ENCODE data around the gene SPHK2. TPM values are rescaled to one million over a fixed set of nuclear protein-coding genes. Genes with fewer than 3 reads are reported as not detected.
A peak's percentile ranks its signal among the peaks of the same experiment; 100 is the strongest.

The SPHK2 gene
- polyA plus RNA-seq, 1 experiment, result 9.2 TPM

GRCh38 chr19:48642862-48643261 lies 23.6 kb downstream of the SPHK2 start:
- Histone ChIP-seq H3K4me3 (ENCODE audit: low read depth, low read length) (no peak overlapping the region), H3K27me3 (ENCODE audit: control insufficient read depth, insufficient read depth, low read length) (peaks cover 4% of the 10 kb centered on the region; the same call in 1 of the 2 replicates), H3K36me3 (ENCODE audit: control insufficient read depth, insufficient read depth, low read length) (no peaks in the 10 kb centered on the region)
- ChIA-PET POLR2A (no interaction called here), CTCF (no interaction called here)
- TF ChIP-seq CTCF (IDR thresholded peaks at IDR 0.05; ENCODE audit: insufficient read depth, low read depth, low read length), result no peak
- DNase-seq (ENCODE audit: low read depth), result no peak

DNA sequence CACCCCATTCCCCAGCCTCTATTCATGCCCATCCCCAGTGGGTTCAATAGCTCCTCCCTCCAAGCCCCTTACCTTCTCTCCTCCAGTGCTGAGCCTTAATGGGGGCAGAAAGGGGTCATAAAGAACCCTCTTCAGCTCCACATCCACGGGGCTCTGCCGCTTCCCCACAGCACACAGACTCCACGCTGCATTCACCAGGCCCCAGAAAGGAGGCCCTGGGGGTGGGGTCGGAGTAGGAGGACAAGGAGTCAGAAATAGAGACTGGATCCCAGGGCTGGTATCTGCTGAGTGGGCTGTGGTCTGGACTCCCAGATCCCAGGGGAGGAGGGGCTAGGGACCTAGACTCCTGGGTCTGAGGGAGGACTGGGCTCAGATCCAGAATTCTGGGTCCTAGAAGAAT lies 25.0 kb downstream of the SPHK2 start:
- no peak for DNase-seq (ENCODE audit: low read depth)

GRCh38 chr19:48644839-48645619 lies 25.7 kb downstream of the SPHK2 start:
- ChIA-PET CTCF (interaction anchor here (0.8 to 3.5 kb wide), 19 partner anchors 11 to 197 kb away, joined by 3 to 20 read pairs (median 5); partner anchors contain the start of genes RPL18 and SPHK2), POLR2A (interaction anchor here (0.7 kb wide), 1 partner anchor 348 kb away, joined by 3 read pairs; the partner anchor contains the start of gene RUVBL2)
- DNase-seq (ENCODE audit: low read depth), result no peak

More for the DNA sequence above, 25.0 kb downstream of the SPHK2 start:
- no peak overlapping the region for H3K4me3 ChIP-seq (ENCODE audit: low read depth, low read length)
- TF ChIP-seq CTCF (IDR thresholded peaks at IDR 0.05; ENCODE audit: insufficient read depth, low read depth, low read length), result no peak
- POLR2A ChIA-PET, result no interaction called here
- H3K27me3 ChIP-seq (ENCODE audit: control insufficient read depth, insufficient read depth, low read length), result 0 out of 2 replicates have a peak, but pooled peaks cover 3% of the 10 kb centered on the region
- CTCF ChIA-PET, result interaction anchor here (0.7 to 3.5 kb wide), 4 partner anchors 31 to 151 kb away, joined by 3 to 20 read pairs (median 5); no protein-coding TSS in a partner anchor
- no peaks in the 10 kb centered on the region for H3K36me3 ChIP-seq (ENCODE audit: control insufficient read depth, insufficient read depth, low read length)

GRCh38 chr19:48645620-48646000 lies 26.3 kb downstream of the SPHK2 start:
- Histone ChIP-seq H3K27me3 (ENCODE audit: control insufficient read depth, insufficient read depth, low read length) (no peaks in the 10 kb centered on the region), H3K4me3 (ENCODE audit: low read depth, low read length) (peak overlapping the region; percentile 47), H3K36me3 (ENCODE audit: control insufficient read depth, insufficient read depth, low read length) (no peaks in the 10 kb centered on the region)
- CTCF ChIA-PET, result interaction anchor here (0.6 to 3.5 kb wide), 23 partner anchors 10 to 196 kb away, joined by 3 to 20 read pairs (median 4); partner anchors contain the start of genes RPL18 and SPHK2
- no peak for TF ChIP-seq CTCF (IDR thresholded peaks at IDR 0.05; ENCODE audit: insufficient read depth, low read depth, low read length)
- POLR2A ChIA-PET, result interaction anchor here (0.7 kb wide), 1 partner anchor 348 kb away, joined by 3 read pairs; the partner anchor contains the start of gene RUVBL2
- DNase-seq (ENCODE audit: low read depth), result no peak

More at GRCh38 chr19:48644839-48645619, 25.7 kb downstream of the SPHK2 start:
- no peak for TF ChIP-seq CTCF (IDR thresholded peaks at IDR 0.05; ENCODE audit: insufficient read depth, low read depth, low read length)
- H3K36me3 ChIP-seq (ENCODE audit: control insufficient read depth, insufficient read depth, low read length), result no peaks in the 10 kb centered on the region
- H3K27me3 ChIP-seq (ENCODE audit: control insufficient read depth, insufficient read depth, low read length), result 0 out of 2 replicates have a peak, but pooled peaks cover under 1% of the 10 kb centered on the region
- peak overlapping the region; percentile 47 for H3K4me3 ChIP-seq (ENCODE audit: low read depth, low read length)

DNA sequence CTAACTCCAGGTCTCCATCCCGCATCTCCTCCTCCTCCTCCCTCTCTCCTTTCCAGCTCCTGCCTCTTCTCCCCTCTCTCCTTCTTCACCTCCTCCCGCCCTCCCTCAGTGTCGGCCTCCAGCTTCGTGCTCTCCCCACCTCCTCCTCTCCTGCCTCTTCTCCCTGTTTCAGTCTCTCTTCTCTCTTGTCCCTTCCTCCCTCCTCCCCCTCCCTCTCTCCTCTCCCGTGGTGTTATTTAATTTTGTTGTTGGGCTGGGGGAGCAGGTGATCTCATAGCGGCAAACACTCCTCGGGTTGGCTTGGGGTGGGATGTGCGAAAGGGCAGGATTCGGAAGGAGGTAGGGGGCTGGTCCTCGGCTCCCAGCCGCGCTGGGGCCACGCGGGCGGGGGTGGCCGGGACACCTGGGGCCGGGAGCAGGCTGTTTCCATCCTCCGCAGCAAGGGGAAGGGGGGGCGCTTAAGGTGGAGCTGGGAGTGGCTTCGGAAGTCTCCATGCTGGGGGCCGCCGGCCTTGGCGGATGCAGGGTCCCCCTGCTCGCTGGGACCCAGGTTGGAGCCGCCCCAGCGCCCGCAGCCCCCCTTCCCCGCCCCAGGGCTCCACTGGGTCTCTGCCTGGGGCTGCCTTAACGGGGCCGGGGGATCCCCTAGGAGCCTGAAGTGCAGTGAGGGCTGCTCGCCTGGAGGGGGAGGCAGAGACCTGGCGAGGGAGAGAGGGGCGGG lies 26.9 kb downstream of the SPHK2 start, which contains the start of gene CA11:
Gene CA11, minus strand, starts transcription at position 187 of the 721 bp plus-strand sequence. CDS start 555 bp downstream, outside the sequence.
- no peaks in the 10 kb centered on the region for H3K36me3 ChIP-seq (ENCODE audit: control insufficient read depth, insufficient read depth, low read length)
- ChIA-PET CTCF (interaction anchor here (0.6 to 3.5 kb wide), 23 partner anchors 10 to 196 kb away, joined by 3 to 20 read pairs (median 4); partner anchors contain the start of genes RPL18 and SPHK2), POLR2A (no interaction called here)
- peak within 1 kb of the TSS; percentile 47 for H3K4me3 ChIP-seq (ENCODE audit: low read depth, low read length)
- TF ChIP-seq CTCF (IDR thresholded peaks at IDR 0.05; ENCODE audit: insufficient read depth, low read depth, low read length), result peak; percentile 94
- H3K27me3 ChIP-seq (ENCODE audit: control insufficient read depth, insufficient read depth, low read length), result no peaks in the 10 kb centered on the region
- DNase-seq (ENCODE audit: low read depth), result no peak

Data from BJ (cell line).